OCI-LY7 (cell line): ENCODE results near the gene TPCN1. TPM values are rescaled to one million over a fixed set of nuclear protein-coding genes. Genes with fewer than 3 reads are reported as not detected.

ENCODE experiments used
- BruUV-seq: library from RNA; stranded (reverse); fragments of 400-500 nt; replicated peaks from 2 replicates; lab custom pipeline; 2021; lab: Mats Ljungman, UMichigan
- CTCF ChIA-PET: fragments of 300-600 bp; sonication (Branson Sonifier 250); formaldehyde crosslinking; loops from one replicate; lab custom pipeline; 2022; ENCODE audit warnings: antibody characterized with exemption; ENCODE audit not compliant: unreplicated experiment; lab: Charles Lee
- POLR2A ChIA-PET: fragments of 300-600 bp; sonication (Branson Sonifier 250); formaldehyde crosslinking; loops from one replicate; lab custom pipeline; 2022; ENCODE audit warnings: antibody characterized with exemption; lab: Charles Lee
- DNase-seq: peaks from one replicate; pipeline ENCODE4 v3.0.0-alpha.2; 2015; ENCODE audit warnings: low spot score
- H2AFZ ChIP-seq: fragments of 200-600 bp; sonication (generic), shearing (Covaris generic); 2 replicates; pipeline ENCODE4 v1.6.1; 2014; ENCODE audit warnings: mild to moderate bottlenecking, antibody characterized with exemption, low read length, moderate library complexity
- H3K27ac ChIP-seq: fragments of 200-600 bp; sonication (generic); 2 replicates; pipeline ENCODE4 v1.5.1; 2014; ENCODE audit warnings: mixed run types, low read depth, mild to moderate bottlenecking, moderate library complexity, low read length, inconsistent platforms; ENCODE audit not compliant: poor library complexity, severe bottlenecking
- H3K36me3 ChIP-seq: fragments of 200-600 bp; sonication (generic); 2 replicates; pipeline ENCODE4 v1.6.1; 2014; ENCODE audit warnings: mild to moderate bottlenecking, antibody characterized with exemption, low read length, moderate library complexity, mixed read lengths; ENCODE audit not compliant: insufficient read depth
- H3K4me1 ChIP-seq: fragments of 200-600 bp; sonication (generic); 2 replicates; pipeline ENCODE4 v1.5.1; 2014; ENCODE audit warnings: mild to moderate bottlenecking, low read length; ENCODE audit not compliant: insufficient read depth, poor library complexity, severe bottlenecking
- H3K4me2 ChIP-seq: fragments of 200-600 bp; sonication (generic); 2 replicates; pipeline ENCODE4 v1.6.1; 2014; ENCODE audit warnings: mild to moderate bottlenecking, low read length
- H3K4me3 ChIP-seq: fragments of 200-600 bp; sonication (generic); 2 replicates; pipeline ENCODE4 v1.5.1; 2014; ENCODE audit warnings: mild to moderate bottlenecking, low read depth, low read length; ENCODE audit not compliant: poor library complexity, severe bottlenecking
- H3K79me2 ChIP-seq: fragments of 200-600 bp; sonication (generic); 2 replicates; pipeline ENCODE4 v1.6.1; 2016; ENCODE audit warnings: low read depth, mild to moderate bottlenecking, low read length, moderate library complexity, mixed read lengths; ENCODE audit not compliant: insufficient read depth
- H3K9me2 ChIP-seq: fragments of 200-600 bp; sonication (generic); 2 replicates; pipeline ENCODE4 v1.6.1; 2016; ENCODE audit warnings: mild to moderate bottlenecking, low read length, mixed read lengths; ENCODE audit not compliant: insufficient read depth
- H3K9me3 ChIP-seq: fragments of 200-600 bp; sonication (generic); 2 replicates; pipeline ENCODE4 v1.6.1; 2014; ENCODE audit warnings: mild to moderate bottlenecking, mixed run types, low read length, mixed read lengths
- H4K20me1 ChIP-seq: fragments of 200-600 bp; sonication (generic); 2 replicates; pipeline ENCODE4 v1.6.1; 2014; ENCODE audit warnings: mild to moderate bottlenecking, antibody characterized with exemption, low read length, moderate library complexity, mixed read lengths; ENCODE audit not compliant: insufficient read depth
- CTCF ChIP-seq: fragments of 200-600 bp; sonication (generic); conservative IDR thresholded peaks from 2 replicates; pipeline ENCODE4 v1.5.1; 2014; ENCODE audit warnings: mild to moderate bottlenecking, antibody characterized with exemption, low read length, moderate library complexity, mixed read lengths
- EZH2phosphoT487 ChIP-seq: fragments of 200-600 bp; sonication (generic); IDR thresholded peaks from 2 replicates; pipeline ENCODE4 v1.6.1; 2018; ENCODE audit warnings: low read depth, borderline replicate concordance, mild to moderate bottlenecking, mixed run types, antibody characterized with exemption, low read length, moderate library complexity, mixed read lengths
- intact Hi-C: fragments of 100-400 bp; cut with micrococcal nuclease; formaldehyde crosslinking; loops from one replicate; pipeline ENCODE4 v1.10.0; 2022; ENCODE audit not compliant: unreplicated experiment
- total RNA-seq, 2 experiments: library from RNA; depleted of rRNA in 1 of 2; stranded (reverse); fragments of >200 nt in 1 of 2; shearing (Covaris generic) in 1 of 2; gene quantifications; 2 replicates each; pipeline ENCODE4 v1.2.3, GENCODE V29; 2014 to 2022

The TPCN1 gene
- total RNA-seq, 2 experiments from 2014 or later, result 96.0 to 160 TPM

GRCh38 chr12:113329022-113329790, 107.9 kb downstream of the TPCN1 start:
- H3K4me2 ChIP-seq, result no peak overlapping the region

GRCh38 chr12:113329791-113330417, 108.6 kb downstream of the TPCN1 start:
- intact Hi-C loops, result loop anchor here (5.0 kb wide), 1 partner anchor 133 kb away; no protein-coding TSS in a partner anchor
- TF ChIP-seq CTCF (no peak), EZH2phosphoT487 (no peak)
- Histone ChIP-seq H4K20me1 (0 out of 2 replicates have a peak, but pooled peaks cover 4% of the 10 kb centered on the region), H3K36me3 (peaks cover 73% of the 10 kb centered on the region), H2AFZ (no peak overlapping the region), H3K79me2 (peaks cover 19% of the 10 kb centered on the region; the same call in 1 of the 2 replicates), H3K4me1 (peaks cover 32% of the 10 kb centered on the region), H3K9me2 (no peaks in the 10 kb centered on the region), H3K4me3 (no peak overlapping the region), H3K9me3 (no peaks in the 10 kb centered on the region), H3K27ac (no peak overlapping the region), H3K4me2 (no peak overlapping the region)
- no TSS peak for BruUV-seq
- DNase-seq, result no peak
- POLR2A ChIA-PET, result interaction anchor here (0.6 kb wide), 1 partner anchor 242 kb away, joined by 3 read pairs; no protein-coding TSS in a partner anchor
- CTCF ChIA-PET, result no interaction called here

More at GRCh38 chr12:113329022-113329790, 107.9 kb downstream of the TPCN1 start:
- Histone ChIP-seq H3K9me3 (no peaks in the 10 kb centered on the region), H3K79me2 (peaks cover 14% of the 10 kb centered on the region; the same call in 1 of the 2 replicates), H3K4me1 (peaks cover 39% of the 10 kb centered on the region), H3K27ac (no peak overlapping the region), H2AFZ (no peak overlapping the region), H3K9me2 (no peaks in the 10 kb centered on the region), H3K4me3 (no peak overlapping the region), H3K36me3 (peaks cover 76% of the 10 kb centered on the region), H4K20me1 (0 out of 2 replicates have a peak, but pooled peaks cover 4% of the 10 kb centered on the region)
- TF ChIP-seq CTCF (no peak), EZH2phosphoT487 (no peak)
- BruUV-seq, result no TSS peak
- no peak for DNase-seq
- CTCF ChIA-PET, result no interaction called here
- POLR2A ChIA-PET, result interaction anchor here (0.6 kb wide), 1 partner anchor 241 kb away, joined by 3 read pairs; no protein-coding TSS in a partner anchor
- intact Hi-C loops, result no loop called here
